SK-N-MC (cell line): ENCODE results near the gene TSHZ2.

Experiments
- EZH2 ChIP-seq: fragments of 200-600 bp; sonication (generic); IDR thresholded peaks from one replicate; pipeline ENCODE4 v1.6.1; 2017; ENCODE audit warnings: antibody characterized with exemption
- FOXP2 ChIP-seq: optimal IDR thresholded peaks from 2 replicates; pipeline ENCODE3; 2011; ENCODE audit warnings: mild to moderate bottlenecking, moderate library complexity; ENCODE audit not compliant: insufficient read depth; ENCODE audit errors: extremely low read length, control extremely low read depth
- POLR2AphosphoS5 ChIP-seq: IDR thresholded peaks from 2 replicates; pipeline ENCODE4 v1.6.1; 2012; ENCODE audit warnings: mild to moderate bottlenecking, low read depth, low read length, borderline replicate concordance

DNA sequence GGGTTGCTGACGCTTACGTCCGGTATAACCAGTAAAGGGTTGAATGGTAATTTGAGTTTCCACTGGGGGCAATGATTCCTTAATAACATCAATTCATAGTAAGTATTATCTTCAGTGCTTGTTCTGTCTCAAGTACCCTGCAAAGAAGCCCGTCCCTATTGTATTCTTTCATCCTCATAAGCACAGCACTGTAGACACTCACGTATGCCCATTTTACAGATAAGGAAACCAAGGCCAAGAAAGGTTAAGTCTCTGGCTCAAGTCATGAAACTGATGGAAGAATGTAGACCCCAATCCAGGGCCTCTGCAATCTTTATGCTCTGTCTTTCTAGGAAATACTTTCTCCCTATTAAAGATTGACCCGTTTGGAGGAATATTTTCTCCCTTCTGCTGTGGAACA lies 370.3 kb downstream of the TSHZ2 start:
- TF ChIP-seq FOXP2: no peak
- no peak for TF ChIP-seq POLR2AphosphoS5
- no peak for TF ChIP-seq EZH2
